ENCODE data around the gene THEM4. TPM values are rescaled to one million over a fixed set of nuclear protein-coding genes. Genes with fewer than 3 reads are reported as not detected.

The THEM4 gene
- total RNA-seq (18.6 and 24.8 TPM in 2 replicates), polyA plus RNA-seq (20.2 and 25.2 TPM in 2 replicates)

GRCh38 chr1:151909167-151910149, at the start of gene THEM4:
Gene THEM4, minus strand, starts transcription at chr1:151909511. Its CDS starts 53 bp downstream, at chr1:151909458.
- Histone ChIP-seq H3K27me3 (no peaks in the 10 kb centered on the region), H3K36me3 (replicated peaks; ENCODE audit: insufficient read depth, low read depth) (no peaks in the 10 kb centered on the region), H3K4me2 (peak within 1 kb of the TSS; percentile 81), H3K4me3 (peak within 1 kb of the TSS; percentile 77), H3K9me3 (ENCODE audit: low read depth) (no peaks in the 10 kb centered on the region), H3K4me1 (ENCODE audit: insufficient read depth) (peaks cover 23% of the 10 kb centered on the region), H3K27ac (peak within 1 kb of the TSS; percentile 96), H2AFZ (peak within 1 kb of the TSS; percentile 88), H3K9me2 (replicated peaks; ENCODE audit: insufficient read depth) (no peaks in the 10 kb centered on the region), H4K20me1 (ENCODE audit: insufficient read depth, poor library complexity, severe bottlenecking) (no peaks in the 10 kb centered on the region), H3K79me2 (peaks cover 18% of the 10 kb centered on the region)
- WGBS (ENCODE audit: low lambda C conversion rate, missing lambda C conversion rate): 1% methylated on average over 66 of the region's 73 CpGs
- DNase-seq (ENCODE audit: low spot score): peak; percentile 99
- TF ChIP-seq CTCF (IDR thresholded peaks at IDR 0.05; ENCODE audit: poor library complexity) (peak; percentile 15), EZH2 (IDR thresholded peaks at IDR 0.05; ENCODE audit: borderline replicate concordance) (no peak)

DNA sequence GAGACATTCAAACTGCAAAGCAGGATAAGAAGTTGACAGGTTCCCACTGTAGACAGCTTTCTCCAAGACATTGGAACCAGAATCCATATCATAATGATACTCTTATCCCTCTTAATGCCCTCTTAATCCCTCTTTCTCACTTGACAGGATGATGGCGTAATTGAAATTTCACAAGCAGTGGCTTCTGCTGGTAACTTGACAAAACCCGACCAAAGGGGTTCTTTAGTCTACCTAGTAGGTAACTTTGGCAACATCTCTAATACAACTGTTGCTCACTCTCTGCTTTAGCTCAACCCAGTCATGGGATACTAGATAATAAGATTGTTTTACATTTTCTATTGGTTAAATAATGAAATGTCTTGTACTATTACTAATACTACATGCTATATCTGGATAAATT, 49.6 kb upstream of the THEM4 start:
- Histone ChIP-seq H3K9me3 (ENCODE audit: low read depth) (no peaks in the 10 kb centered on the region), H3K27ac (no peak overlapping the region), H3K4me1 (ENCODE audit: insufficient read depth) (peaks cover 9% of the 10 kb centered on the region), H3K79me2 (peaks cover 4% of the 10 kb centered on the region), H3K9me2 (replicated peaks; ENCODE audit: insufficient read depth) (no peaks in the 10 kb centered on the region), H3K36me3 (replicated peaks; ENCODE audit: insufficient read depth, low read depth) (no peaks in the 10 kb centered on the region), H3K4me3 (no peak overlapping the region), H3K27me3 (no peaks in the 10 kb centered on the region), H2AFZ (no peak overlapping the region), H4K20me1 (ENCODE audit: insufficient read depth, poor library complexity, severe bottlenecking) (no peaks in the 10 kb centered on the region), H3K4me2 (no peak overlapping the region)
- TF ChIP-seq EZH2 (IDR thresholded peaks at IDR 0.05; ENCODE audit: borderline replicate concordance): no peak
- TF ChIP-seq EZH2phosphoT487 (IDR thresholded peaks at IDR 0.05; ENCODE audit: low read depth, severe bottlenecking, unreplicated experiment): no peak
- TF ChIP-seq CTCF (IDR thresholded peaks at IDR 0.05; ENCODE audit: poor library complexity): no peak
- WGBS (ENCODE audit: low lambda C conversion rate, missing lambda C conversion rate): 68% methylated on average over 2 of the region's 2 CpGs
- no peak for DNase-seq (ENCODE audit: low spot score)

GRCh38 chr1:151956957-151957497, 47.7 kb upstream of the THEM4 start:
- Histone ChIP-seq H3K4me1 (ENCODE audit: insufficient read depth) (peaks cover 9% of the 10 kb centered on the region), H3K4me2 (no peak overlapping the region), H3K4me3 (no peak overlapping the region), H4K20me1 (ENCODE audit: insufficient read depth, poor library complexity, severe bottlenecking) (no peaks in the 10 kb centered on the region), H3K79me2 (peaks cover 7% of the 10 kb centered on the region), H3K27ac (no peak overlapping the region), H3K9me3 (ENCODE audit: low read depth) (no peaks in the 10 kb centered on the region), H3K36me3 (replicated peaks; ENCODE audit: insufficient read depth, low read depth) (no peaks in the 10 kb centered on the region), H3K9me2 (replicated peaks; ENCODE audit: insufficient read depth) (no peaks in the 10 kb centered on the region), H2AFZ (no peak overlapping the region), H3K27me3 (no peaks in the 10 kb centered on the region)
- 76% methylated on average over 3 of the region's 3 CpGs for WGBS (ENCODE audit: low lambda C conversion rate, missing lambda C conversion rate)
- no peak for DNase-seq (ENCODE audit: low spot score)
- TF ChIP-seq EZH2phosphoT487 (IDR thresholded peaks at IDR 0.05; ENCODE audit: low read depth, severe bottlenecking, unreplicated experiment) (no peak), EZH2 (IDR thresholded peaks at IDR 0.05; ENCODE audit: borderline replicate concordance) (no peak), CTCF (IDR thresholded peaks at IDR 0.05; ENCODE audit: poor library complexity) (no peak)

All from hepatocyte (in vitro differentiated cells).